NT2/D1 (cell line): ENCODE results near the gene CTNNA3.

Source experiments
- SUZ12 ChIP-seq: IDR thresholded peaks from 2 replicates; pipeline ENCODE4 v1.6.1; 2011; ENCODE audit not compliant: insufficient read length, insufficient read depth; ENCODE audit errors: extremely low read depth
- YY1 ChIP-seq: IDR thresholded peaks from 2 replicates; pipeline ENCODE4 v1.6.1; 2011; ENCODE audit not compliant: insufficient read length, insufficient read depth
- ZNF274 ChIP-seq: IDR thresholded peaks from 2 replicates; pipeline ENCODE4 v1.6.1; 2011; ENCODE audit warnings: mild to moderate bottlenecking, low read depth, low read length

DNA sequence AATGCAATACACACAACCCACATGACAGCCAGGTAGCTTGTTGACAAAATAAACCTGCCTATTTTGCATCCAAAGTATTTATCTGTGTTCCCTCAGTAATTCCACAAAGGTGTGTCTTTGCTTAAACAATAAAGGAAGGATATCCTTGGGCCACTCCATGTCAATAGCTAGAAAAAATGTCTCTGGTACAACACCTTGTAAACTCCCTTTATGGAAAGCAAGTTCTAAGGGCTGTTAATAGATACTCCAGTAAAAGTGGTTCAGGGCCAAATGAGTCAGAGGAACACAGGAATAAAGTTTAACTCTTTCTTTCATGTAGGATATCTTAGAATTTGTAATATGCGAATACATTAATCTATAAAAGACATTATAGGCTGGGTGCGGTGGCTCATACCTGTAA lies 867.0 kb downstream of the CTNNA3 start:
- no peak for TF ChIP-seq YY1
- TF ChIP-seq SUZ12: no peak
- no peak for TF ChIP-seq ZNF274
